GM06990 (cell line): Measurements from ENCODE around the gene CNST.
"Not testable (repeated sequence)": the region's sequence is repeated elsewhere in the genome, so short reads cannot be mapped to it uniquely, and the experiment has no call there.

Experiments
- DNase-seq: peaks from one replicate; pipeline ENCODE4 v3.0.0-alpha.2; 2011; ENCODE audit not compliant: insufficient read length; ENCODE audit errors: extremely low read depth
- H3K27me3 ChIP-seq: replicated peaks from 2 replicates; pipeline ENCODE4 v1.6.0; 2011; ENCODE audit warnings: low read length; ENCODE audit not compliant: control insufficient read depth, insufficient read depth
- H3K36me3 ChIP-seq: 2 replicates; pipeline ENCODE4 v1.5.1; 2011; ENCODE audit warnings: low read length; ENCODE audit not compliant: control insufficient read depth, insufficient read depth
- H3K4me3 ChIP-seq: replicated peaks from 2 replicates; pipeline ENCODE4 v1.5.1; 2011; ENCODE audit warnings: low read depth, mild to moderate bottlenecking, control low read depth, low read length
- CTCF ChIP-seq: IDR thresholded peaks from 2 replicates; pipeline ENCODE4 v1.5.1; 2011; ENCODE audit warnings: low read length, control low read depth, mild to moderate bottlenecking, inconsistent platforms; ENCODE audit not compliant: insufficient read depth, poor library complexity, severe bottlenecking

Gene CNST

GRCh38 chr1:246683521-246683920 lies 117.3 kb downstream of the CNST start:
- H3K36me3 ChIP-seq, result no peaks in the 10 kb centered on the region
- TF ChIP-seq CTCF, result no peak
- no peak for DNase-seq
- H3K27me3 ChIP-seq, result no peaks in the 10 kb centered on the region
- no peak overlapping the region for H3K4me3 ChIP-seq

DNA sequence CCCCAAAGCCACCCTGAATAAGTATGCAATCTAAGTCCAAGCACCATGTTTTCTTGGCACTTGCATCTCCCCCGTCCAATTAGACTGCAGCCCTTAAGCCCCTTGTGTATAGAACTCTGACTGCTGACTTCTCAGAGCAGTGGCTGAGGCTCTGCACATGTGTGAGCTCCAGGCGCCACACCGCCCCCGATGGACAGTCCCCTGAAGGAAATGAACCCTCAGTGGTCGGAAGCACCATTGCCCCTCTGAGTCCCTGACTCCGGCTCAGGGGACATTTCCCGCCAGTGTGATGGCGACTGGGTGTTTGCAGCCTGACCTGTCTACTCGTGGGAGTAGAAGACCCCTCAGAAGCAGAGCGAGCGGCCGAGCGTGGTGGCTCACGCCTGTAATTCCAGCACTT lies 120.7 kb downstream of the CNST start:
- H3K27me3 ChIP-seq, result no peaks in the 10 kb centered on the region
- H3K4me3 ChIP-seq, result no peak overlapping the region
- no peak for DNase-seq
- TF ChIP-seq CTCF, result no peak
- H3K36me3 ChIP-seq, result no peaks in the 10 kb centered on the region

- peak; percentile 90 for TF ChIP-seq CTCF
- H3K4me3 ChIP-seq, result peak overlapping the region; percentile 49
- DNase-seq, result peak; percentile 59
- H3K36me3 ChIP-seq, result no peaks in the 10 kb centered on the region
- no peaks in the 10 kb centered on the region for H3K27me3 ChIP-seq
Observed at GRCh38 chr1:246689409-246690008, 123.3 kb downstream of the CNST start.

- TF ChIP-seq CTCF, result no peak
- no peaks in the 10 kb centered on the region for H3K27me3 ChIP-seq
- no peak for DNase-seq
- H3K4me3 ChIP-seq, result no peak overlapping the region
- no peaks in the 10 kb centered on the region for H3K36me3 ChIP-seq
Observed at GRCh38 chr1:246690100-246690499, 123.8 kb downstream of the CNST start.

DNA sequence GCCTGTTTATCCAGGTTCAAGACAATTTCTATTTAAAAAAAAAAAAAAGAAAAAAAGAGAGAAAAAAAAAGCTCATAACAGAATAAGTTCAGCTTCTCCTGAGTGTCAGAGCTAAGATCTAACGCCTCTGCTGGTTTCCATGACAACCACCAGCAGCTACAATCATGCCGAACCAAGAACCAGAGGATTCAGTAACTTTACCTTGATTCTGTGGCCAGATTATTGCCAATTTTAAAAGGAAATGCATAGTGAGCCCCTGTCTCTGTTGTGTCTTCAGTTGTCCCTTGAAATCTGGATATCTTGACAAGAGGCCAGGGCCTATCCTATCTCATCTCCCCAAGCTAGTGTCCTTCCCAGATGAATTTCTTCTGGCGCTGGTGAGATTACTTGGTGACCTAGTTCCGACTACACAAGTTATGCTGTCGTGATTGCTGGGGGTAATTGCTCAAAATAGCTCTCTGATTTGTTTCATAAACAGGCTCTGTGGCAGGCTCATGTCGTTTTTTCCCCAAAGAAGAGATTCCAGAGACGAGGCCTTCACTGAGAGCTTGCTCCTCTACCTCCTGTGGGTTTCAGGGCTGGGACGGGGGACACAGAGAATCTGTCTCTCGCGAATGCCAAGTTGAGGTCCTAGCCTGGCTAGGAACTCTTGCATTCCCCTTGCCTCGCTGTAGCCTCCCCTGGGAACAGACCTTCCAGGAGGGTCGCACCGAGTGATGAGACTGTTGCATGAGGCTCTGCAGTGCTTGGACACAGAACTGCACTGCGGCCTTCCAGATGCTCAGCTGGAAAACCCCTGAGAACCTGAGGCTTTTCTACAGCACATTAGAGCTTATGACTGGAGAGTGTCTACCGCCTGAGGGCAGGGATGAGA lies 125.6 kb downstream of the CNST start:
- H3K4me3 ChIP-seq, result no peak overlapping the region
- DNase-seq, result no peak
- H3K36me3 ChIP-seq, result no peaks in the 10 kb centered on the region
- H3K27me3 ChIP-seq, result no peaks in the 10 kb centered on the region
- TF ChIP-seq CTCF, result no peak

- not testable (repeated sequence) for H3K36me3 ChIP-seq, H3K4me3 ChIP-seq, DNase-seq, H3K27me3 ChIP-seq
Observed at GRCh38 chr1:246694213-246694895, 128.1 kb downstream of the CNST start.
